GM12864 (cell line): ENCODE results near the gene GABARAPL1.

Source experiments
- DNase-seq: peaks from one replicate; pipeline ENCODE4 v3.0.0-alpha.2; 2011; ENCODE audit warnings: low read depth
- H3K4me3 ChIP-seq: 2 replicates; pipeline ENCODE4 v1.5.1; 2011; ENCODE audit warnings: mild to moderate bottlenecking, low read depth, low read length, control low read depth
- CTCF ChIP-seq: IDR thresholded peaks from 2 replicates; pipeline ENCODE4 v1.5.1; 2011; ENCODE audit warnings: low read depth, mild to moderate bottlenecking, moderate library complexity, low read length, control low read depth, inconsistent platforms; ENCODE audit errors: missing control alignments

The GABARAPL1 gene

GRCh38 chr12:10243818-10244520, 31.3 kb downstream of the GABARAPL1 start:
- TF ChIP-seq CTCF, result no peak
- peak; percentile 36 for DNase-seq
- H3K4me3 ChIP-seq, result no peak overlapping the region

GRCh38 chr12:10247436-10248058, 34.9 kb downstream of the GABARAPL1 start:
- H3K4me3 ChIP-seq, result no peak overlapping the region
- TF ChIP-seq CTCF, result no peak

GRCh38 chr12:10249690-10250455, 37.2 kb downstream of the GABARAPL1 start:
- H3K4me3 ChIP-seq, result no peak overlapping the region

More at GRCh38 chr12:10247436-10248058, 34.9 kb downstream of the GABARAPL1 start:
- DNase-seq, result no peak

GRCh38 chr12:10251669-10252068, 39.0 kb downstream of the GABARAPL1 start:
- H3K4me3 ChIP-seq, result no peak overlapping the region
- no peak for TF ChIP-seq CTCF
- DNase-seq, result no peak

More at GRCh38 chr12:10249690-10250455, 37.2 kb downstream of the GABARAPL1 start:
- TF ChIP-seq CTCF, result no peak
- no peak for DNase-seq

GRCh38 chr12:10252201-10252600, 39.5 kb downstream of the GABARAPL1 start:
- no peak for DNase-seq
- no peak overlapping the region for H3K4me3 ChIP-seq
- no peak for TF ChIP-seq CTCF

- H3K4me3 ChIP-seq, result no peak overlapping the region
- no peak for DNase-seq
- no peak for TF ChIP-seq CTCF
Observed at GRCh38 chr12:10256064-10256463, 43.4 kb downstream of the GABARAPL1 start.
